ENCODE data around the gene POLR2E. TPM values are rescaled to one million over a fixed set of nuclear protein-coding genes. Genes with fewer than 3 reads are reported as not detected.

POLR2E gene
- total RNA-seq, 1 experiment from 2014 or later: 261 TPM

DNA sequence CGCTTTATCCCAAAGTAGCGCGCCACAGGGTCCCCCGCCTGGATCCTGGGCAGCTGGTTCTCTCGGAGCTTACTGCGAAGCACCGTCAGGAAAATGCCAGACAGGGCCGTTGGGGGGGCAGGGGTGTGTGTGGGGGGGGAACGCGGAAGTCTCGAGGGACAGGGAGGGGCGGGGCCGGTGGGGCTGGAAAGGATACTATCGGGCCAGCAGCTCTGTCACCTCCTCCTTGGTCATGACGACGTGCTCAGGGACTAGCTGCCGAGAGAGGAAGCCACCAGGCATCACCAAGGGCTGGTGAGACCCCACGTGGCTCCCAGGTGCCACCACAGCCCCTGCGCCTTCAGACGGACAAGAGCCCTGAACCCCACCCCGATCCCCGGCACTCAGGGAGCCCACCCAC is 5.3 kb downstream of the POLR2E start:
- DNase-seq: no peak
- H2BK12ac ChIP-seq (ENCODE audit: insufficient read length, low read depth, low read length): no peak overlapping the region
- H4K5ac ChIP-seq (ENCODE audit: insufficient read length, low read depth, low read length): no peak overlapping the region
- no peak overlapping the region for H4K91ac ChIP-seq (ENCODE audit: insufficient read length, low read depth, low read length)
- Mint-ChIP-seq H3K27ac (no peak overlapping the region), H3K4me3 (no peak overlapping the region), H3K9me3 (no peaks in the 10 kb centered on the region), H3K36me3 (ENCODE audit: insufficient read depth in 1 of 3, low read depth in 3 of 3) (peaks cover 13 to 53% (median 41%) of the 10 kb centered on the region in 3 experiments; a peak in 6 of 7 replicates), H3K4me1 (peaks cover 0 to 12% of the 10 kb centered on the region in 2 experiments; a peak in 3 of 4 replicates), H3K27me3 (ENCODE audit: low read depth) (no peaks in the 10 kb centered on the region)
- no peak overlapping the region for H2BK120ac ChIP-seq (ENCODE audit: low read depth, low read length, poor library complexity, severe bottlenecking)
- H3K79me1 ChIP-seq (ENCODE audit: insufficient read depth, low read depth, low read length, poor library complexity, severe bottlenecking): peaks cover 11% of the 10 kb centered on the region
- H2BK20ac ChIP-seq (ENCODE audit: low read depth, low read length, poor library complexity, severe bottlenecking): no peak overlapping the region
- no peaks in the 10 kb centered on the region for H3K9me3 ChIP-seq (ENCODE audit: control insufficient read depth, low read depth, low read length)
- H2AK5ac ChIP-seq (ENCODE audit: insufficient read length, low read length): no peak overlapping the region
- H3K4me1 ChIP-seq (ENCODE audit: insufficient read depth, low read length): no peaks in the 10 kb centered on the region; the same call in 1 of the 2 replicates
- H2BK15ac ChIP-seq (ENCODE audit: low read depth, low read length): no peak overlapping the region
- no peak overlapping the region for H3K23ac ChIP-seq (ENCODE audit: insufficient read length, low read depth, low read length)
- H3K23me2 ChIP-seq (ENCODE audit: insufficient read length, low read depth, low read length, poor library complexity, severe bottlenecking): peaks cover 7% of the 10 kb centered on the region
- H3K14ac ChIP-seq (ENCODE audit: insufficient read depth, low read length): no peak overlapping the region
- no peak overlapping the region for H3K27ac ChIP-seq (ENCODE audit: insufficient read length, low read depth, low read length)
- H2AFZ ChIP-seq (ENCODE audit: low read length): no peak overlapping the region
- no peak overlapping the region for H3K9ac ChIP-seq (ENCODE audit: extremely low read depth, insufficient read length, low read length)
- TF ChIP-seq, protein P1, sequence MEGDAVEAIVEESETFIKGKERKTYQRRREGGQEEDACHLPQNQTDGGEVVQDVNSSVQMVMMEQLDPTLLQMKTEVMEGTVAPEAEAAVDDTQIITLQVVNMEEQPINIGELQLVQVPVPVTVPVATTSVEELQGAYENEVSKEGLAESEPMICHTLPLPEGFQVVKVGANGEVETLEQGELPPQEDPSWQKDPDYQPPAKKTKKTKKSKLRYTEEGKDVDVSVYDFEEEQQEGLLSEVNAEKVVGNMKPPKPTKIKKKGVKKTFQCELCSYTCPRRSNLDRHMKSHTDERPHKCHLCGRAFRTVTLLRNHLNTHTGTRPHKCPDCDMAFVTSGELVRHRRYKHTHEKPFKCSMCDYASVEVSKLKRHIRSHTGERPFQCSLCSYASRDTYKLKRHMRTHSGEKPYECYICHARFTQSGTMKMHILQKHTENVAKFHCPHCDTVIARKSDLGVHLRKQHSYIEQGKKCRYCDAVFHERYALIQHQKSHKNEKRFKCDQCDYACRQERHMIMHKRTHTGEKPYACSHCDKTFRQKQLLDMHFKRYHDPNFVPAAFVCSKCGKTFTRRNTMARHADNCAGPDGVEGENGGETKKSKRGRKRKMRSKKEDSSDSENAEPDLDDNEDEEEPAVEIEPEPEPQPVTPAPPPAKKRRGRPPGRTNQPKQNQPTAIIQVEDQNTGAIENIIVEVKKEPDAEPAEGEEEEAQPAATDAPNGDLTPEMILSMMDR (conservative IDR thresholded peaks at IDR 0.05): no peak
- no peak overlapping the region for H3K56ac ChIP-seq (ENCODE audit: insufficient read length, low read depth, low read length)
- H3K4me2 ChIP-seq (ENCODE audit: insufficient read depth, insufficient read length, low read length): no peak overlapping the region
- no peak overlapping the region for H3K18ac ChIP-seq (ENCODE audit: insufficient read length, low read depth, low read length)
- WGBS (ENCODE audit: extremely low coverage, insufficient read length, low lambda C conversion rate): no CpG with 5 or more reads among the region's 22 CpGs
- H4K8ac ChIP-seq (replicated peaks; ENCODE audit: insufficient read length, low read depth, low read length): no peak overlapping the region
- no peak overlapping the region for H3K4ac ChIP-seq (ENCODE audit: low read depth, low read length)
- H3K27me3 ChIP-seq (ENCODE audit: insufficient read depth, low read length): no peaks in the 10 kb centered on the region
- H3K79me2 ChIP-seq (ENCODE audit: insufficient read depth, low read length): peaks cover 12% of the 10 kb centered on the region; the same call in 1 of the 2 replicates
- no peak overlapping the region for H3T11ph ChIP-seq (ENCODE audit: low read length)
- no peak overlapping the region for H2BK5ac ChIP-seq (ENCODE audit: insufficient read length, low read length)
- H4K20me1 ChIP-seq (ENCODE audit: control insufficient read depth, insufficient read depth, insufficient read length): no peaks in the 10 kb centered on the region
